Activated naive CD8-positive, alpha-beta T cell treated with anti-CD3 and anti-CD28 coated beads for 36 hours (primary cell): Measurements from ENCODE around the gene FANCC. TPM values are rescaled to one million over a fixed set of nuclear protein-coding genes. Genes with fewer than 3 reads are reported as not detected.

Experiments used
- DNase-seq: peaks from one replicate; pipeline ENCODE4 v3.0.0; 2021
- H3K27ac Mint-ChIP-seq: one replicate; pipeline ENCODE4 v1.8.0; 2022; ENCODE audit warnings: mild to moderate bottlenecking, moderate library complexity, mixed read lengths
- H3K27me3 Mint-ChIP-seq: one replicate; pipeline ENCODE4 v1.8.0; 2022; ENCODE audit warnings: mild to moderate bottlenecking, mixed read lengths
- H3K36me3 Mint-ChIP-seq: one replicate; pipeline ENCODE4 v1.8.0; 2021; ENCODE audit warnings: mild to moderate bottlenecking, mixed read lengths
- H3K4me1 Mint-ChIP-seq: one replicate; pipeline ENCODE4 v1.8.0; 2021; ENCODE audit warnings: mixed read lengths
- H3K4me3 Mint-ChIP-seq: one replicate; pipeline ENCODE4 v1.8.0; 2022; ENCODE audit warnings: mild to moderate bottlenecking, moderate library complexity, mixed read lengths
- H3K9me3 Mint-ChIP-seq: one replicate; pipeline ENCODE4 v1.8.0; 2022; ENCODE audit warnings: mixed read lengths
- total RNA-seq, 2 experiments: library from RNA; stranded (reverse); gene quantifications; one replicate each; pipeline ENCODE4 v1.2.3, GENCODE V29; 2021

The FANCC gene
- total RNA-seq, 2 experiments from 2014 or later, result 16.0 to 16.5 TPM

DNA sequence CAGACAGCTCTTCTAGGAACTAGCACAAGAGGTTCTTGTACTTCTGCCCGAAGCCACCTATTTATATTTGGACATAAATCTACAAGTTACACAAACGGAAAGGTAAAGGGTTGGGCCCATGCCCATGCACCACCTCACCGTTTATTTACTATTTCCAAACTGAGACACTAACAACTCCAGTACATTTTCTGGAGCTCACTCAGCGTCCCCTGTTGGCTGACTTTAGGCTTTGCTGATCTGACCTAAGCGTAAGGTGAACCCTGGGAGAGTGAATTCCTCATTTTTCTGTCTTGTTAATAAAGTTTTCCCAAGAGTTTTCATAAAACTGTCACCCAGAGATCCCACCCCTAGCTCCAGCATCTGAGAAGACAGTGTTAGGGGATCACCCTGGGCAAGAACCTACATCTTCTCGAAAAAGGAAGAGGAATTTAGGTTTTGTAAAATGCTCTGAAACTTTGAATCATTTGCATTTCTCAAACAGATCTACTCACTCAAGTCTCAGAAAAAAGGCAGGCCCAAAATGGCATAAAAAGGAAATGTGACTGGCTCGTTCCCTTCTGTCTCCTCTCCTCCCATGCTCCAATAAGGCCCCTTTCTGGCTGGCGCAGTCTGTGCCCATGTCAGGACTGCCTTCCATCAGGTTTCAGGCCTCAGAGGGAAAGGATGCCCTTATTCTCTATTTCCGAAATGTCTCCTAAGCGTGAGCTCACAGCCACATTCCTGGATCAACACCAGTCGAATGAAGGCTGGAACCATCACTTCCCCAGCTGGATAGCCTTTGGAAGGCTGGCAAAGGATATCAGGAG is 201.3 kb downstream of the FANCC start:
- Mint-ChIP-seq H3K27me3 (no peaks in the 10 kb centered on the region), H3K9me3 (no peaks in the 10 kb centered on the region), H3K4me1 (no peaks in the 10 kb centered on the region), H3K36me3 (peaks cover 3% of the 10 kb centered on the region), H3K4me3 (no peak overlapping the region), H3K27ac (no peak overlapping the region)
- DNase-seq, result no peak

DNA sequence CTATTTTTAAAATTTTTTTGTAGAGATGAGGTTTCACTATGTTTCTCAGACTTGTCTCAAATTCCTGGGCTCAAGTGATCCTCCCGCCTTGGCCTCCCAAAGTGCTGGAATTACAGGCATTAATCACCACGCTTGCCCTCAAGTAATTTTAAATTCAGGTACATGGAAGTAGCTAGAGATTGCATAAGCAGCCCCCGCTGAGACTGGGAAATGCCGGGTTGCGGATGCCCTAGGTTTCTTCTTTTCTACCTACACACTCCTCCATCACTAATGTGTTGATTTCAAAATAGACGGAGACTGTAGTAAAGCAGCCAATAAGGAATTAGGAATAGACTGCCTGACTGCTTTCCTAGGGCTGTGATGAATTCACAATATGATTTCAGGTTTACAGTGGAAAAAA is 202.4 kb downstream of the FANCC start:
- Mint-ChIP-seq H3K36me3 (peaks cover 3% of the 10 kb centered on the region), H3K27ac (no peak overlapping the region), H3K4me1 (no peaks in the 10 kb centered on the region), H3K27me3 (no peaks in the 10 kb centered on the region), H3K9me3 (no peaks in the 10 kb centered on the region), H3K4me3 (no peak overlapping the region)
- DNase-seq, result no peak

DNA sequence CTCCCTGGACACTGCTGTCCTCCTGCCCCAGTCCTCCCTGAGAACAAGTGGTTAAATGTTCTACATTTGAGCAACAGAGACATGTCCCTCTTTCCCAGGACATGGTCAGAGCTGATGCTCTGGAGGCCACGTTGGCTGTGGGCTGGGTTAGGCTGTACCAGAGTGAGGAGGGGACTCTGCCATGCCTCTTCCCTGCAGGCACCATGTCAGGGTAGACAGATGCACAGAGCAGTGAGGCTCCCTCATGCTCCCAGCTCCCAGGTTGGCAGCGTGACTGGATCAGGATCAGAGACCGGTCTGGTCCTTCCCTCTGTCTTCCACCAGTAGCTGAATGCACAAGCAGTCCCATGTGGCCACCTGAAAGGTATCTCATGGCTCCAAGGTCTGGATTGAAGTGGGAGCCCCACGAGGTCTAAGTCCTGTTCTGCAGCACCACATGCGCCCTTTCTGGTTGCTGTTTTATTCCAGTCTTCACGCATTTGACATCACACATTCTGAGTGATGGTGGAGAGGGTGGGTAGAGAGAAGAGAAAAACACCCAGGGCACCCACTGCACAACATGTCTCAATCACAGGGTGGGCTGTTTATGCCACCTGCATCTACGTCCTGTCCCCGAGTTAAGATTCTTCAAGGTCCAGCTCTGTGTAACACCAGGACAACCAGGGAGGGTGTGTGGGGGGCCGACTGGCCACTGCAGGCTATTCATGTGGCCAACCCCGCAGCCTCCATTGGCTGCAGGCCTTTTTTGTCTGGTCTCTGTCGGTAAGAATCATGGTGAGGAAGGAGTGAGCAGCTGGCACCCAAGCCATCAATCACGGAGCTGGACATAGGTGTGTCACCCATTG is 204.9 kb downstream of the FANCC start:
- Mint-ChIP-seq H3K4me3 (no peak overlapping the region), H3K4me1 (no peaks in the 10 kb centered on the region), H3K27ac (no peak overlapping the region), H3K27me3 (no peaks in the 10 kb centered on the region), H3K36me3 (peaks cover 3% of the 10 kb centered on the region), H3K9me3 (no peaks in the 10 kb centered on the region)
- no peak for DNase-seq

DNA sequence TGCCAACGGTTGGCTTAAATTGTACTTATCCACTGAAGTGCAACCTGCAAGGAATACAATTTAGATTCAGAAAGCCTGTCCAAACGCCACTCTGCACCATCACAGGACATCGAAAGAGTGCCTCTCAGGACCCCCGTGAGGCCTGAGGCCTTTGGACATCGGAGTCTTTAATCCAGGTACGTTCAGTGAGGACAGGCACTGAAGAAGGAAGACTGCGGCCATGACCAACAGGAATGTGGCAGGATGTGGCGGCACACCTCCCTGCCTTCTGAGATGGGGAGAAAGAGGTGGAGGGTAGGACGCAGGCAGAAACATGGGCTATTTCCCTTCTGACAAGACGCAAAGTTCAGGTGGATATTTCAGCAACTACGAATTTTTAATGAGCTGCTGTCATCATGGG is 205.8 kb downstream of the FANCC start:
- Mint-ChIP-seq H3K36me3 (peaks cover under 1% of the 10 kb centered on the region), H3K9me3 (no peaks in the 10 kb centered on the region), H3K4me3 (no peak overlapping the region), H3K4me1 (no peaks in the 10 kb centered on the region), H3K27me3 (no peaks in the 10 kb centered on the region), H3K27ac (no peak overlapping the region)
- DNase-seq, result no peak

DNA sequence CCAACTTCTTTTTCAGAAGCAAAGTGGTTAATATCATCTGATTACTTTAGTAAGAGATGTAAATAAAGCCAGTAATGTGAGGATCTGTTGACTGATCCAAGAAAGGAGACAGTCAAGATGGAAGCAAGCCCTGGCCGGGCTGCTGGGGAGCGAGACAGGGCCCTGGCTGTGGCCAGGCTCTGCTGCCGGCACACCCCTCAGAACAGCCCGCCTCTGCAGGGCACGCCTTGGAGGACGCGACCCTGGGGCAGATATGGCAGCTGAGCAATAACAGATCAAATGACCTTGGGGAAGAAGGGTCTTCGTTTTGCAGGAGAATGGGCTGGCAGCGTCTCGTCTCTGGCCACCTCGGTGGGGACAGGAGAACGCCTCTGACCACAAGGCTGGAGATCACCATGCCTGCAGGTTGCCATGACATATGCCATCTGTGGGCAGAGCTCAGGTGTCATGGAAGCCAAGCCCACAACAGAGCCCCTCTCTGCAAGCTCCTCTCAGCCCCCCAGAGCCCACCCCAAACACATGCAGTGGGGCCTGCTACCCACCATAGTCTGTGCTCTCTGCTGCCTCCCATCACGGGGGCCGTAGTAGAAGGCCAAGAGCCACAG is 206.5 kb downstream of the FANCC start:
- Mint-ChIP-seq H3K4me3 (no peak overlapping the region), H3K4me1 (no peaks in the 10 kb centered on the region), H3K27me3 (no peaks in the 10 kb centered on the region), H3K27ac (no peak overlapping the region), H3K36me3 (no peaks in the 10 kb centered on the region), H3K9me3 (no peaks in the 10 kb centered on the region)
- DNase-seq, result no peak

DNA sequence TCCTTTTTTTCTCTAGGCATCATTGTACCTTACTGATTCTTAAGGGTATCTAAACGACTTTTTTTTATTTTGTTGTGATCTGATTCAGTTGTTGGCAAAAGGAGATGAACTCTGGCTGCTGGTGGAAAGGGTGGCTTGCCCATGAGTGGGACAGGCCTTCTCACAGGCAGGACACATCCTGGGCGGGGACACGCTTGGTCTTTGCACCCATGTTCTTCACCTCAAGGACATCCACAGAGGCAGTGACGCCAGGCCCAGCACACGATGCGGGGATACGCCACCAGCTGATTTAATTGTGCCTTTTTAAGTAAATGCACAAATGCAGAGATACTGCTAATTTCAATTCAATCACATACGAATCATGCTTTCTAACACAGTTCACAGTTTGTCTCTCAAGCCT is 208.1 kb downstream of the FANCC start:
- H3K4me3 Mint-ChIP-seq, result no peak overlapping the region
- H3K36me3 Mint-ChIP-seq, result no peaks in the 10 kb centered on the region
- no peaks in the 10 kb centered on the region for H3K4me1 Mint-ChIP-seq
- H3K9me3 Mint-ChIP-seq, result no peaks in the 10 kb centered on the region
- no peaks in the 10 kb centered on the region for H3K27me3 Mint-ChIP-seq
- no peak for DNase-seq
- no peak overlapping the region for H3K27ac Mint-ChIP-seq

DNA sequence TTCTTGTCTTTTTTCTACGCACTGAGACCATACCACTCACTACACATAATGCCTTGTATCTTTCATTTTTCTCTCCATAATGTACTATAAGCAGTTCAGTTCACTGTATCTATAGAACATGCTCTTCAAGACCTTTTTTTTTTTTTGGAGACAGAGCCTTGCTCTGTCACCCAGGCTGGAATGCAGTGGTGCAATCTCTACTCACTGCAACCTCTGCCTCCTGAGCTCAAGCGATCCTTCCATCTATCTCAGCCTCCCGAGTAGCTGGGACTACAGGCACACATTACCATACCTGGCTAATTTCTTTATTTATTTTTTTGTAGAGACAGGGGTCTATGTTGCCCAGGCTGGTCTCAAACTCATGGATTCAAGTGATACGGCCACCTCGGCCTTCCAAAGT is 208.7 kb downstream of the FANCC start:
- H3K27me3 Mint-ChIP-seq, result no peaks in the 10 kb centered on the region
- no peak for DNase-seq

DNA sequence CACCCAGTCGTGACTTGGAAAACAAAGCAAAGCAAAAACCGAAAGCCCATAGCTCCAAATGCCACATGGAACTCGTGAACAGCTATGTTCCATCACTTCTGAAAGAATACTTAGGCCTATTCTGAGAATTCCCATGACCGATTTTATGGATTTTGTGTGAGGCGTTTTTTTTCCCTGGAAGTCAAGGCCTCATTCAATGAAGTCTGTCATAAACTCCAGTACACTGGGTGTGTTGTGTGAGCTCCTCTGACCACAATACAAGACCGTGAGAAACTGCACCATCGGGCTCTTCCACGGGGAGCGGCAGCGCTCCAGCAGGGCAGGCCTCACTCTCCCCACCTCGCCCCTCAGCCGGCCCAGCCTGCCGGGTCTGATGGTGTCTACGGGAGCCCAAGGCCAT is 209.5 kb downstream of the FANCC start:
- no peak for DNase-seq
- Mint-ChIP-seq H3K27ac (no peak overlapping the region), H3K4me1 (no peaks in the 10 kb centered on the region), H3K27me3 (no peaks in the 10 kb centered on the region), H3K4me3 (no peak overlapping the region), H3K9me3 (no peaks in the 10 kb centered on the region), H3K36me3 (no peaks in the 10 kb centered on the region)

More for the DNA sequence above, 208.7 kb downstream of the FANCC start:
- no peaks in the 10 kb centered on the region for H3K9me3 Mint-ChIP-seq
- no peak overlapping the region for H3K27ac Mint-ChIP-seq
- no peaks in the 10 kb centered on the region for H3K36me3 Mint-ChIP-seq
- no peak overlapping the region for H3K4me3 Mint-ChIP-seq
- H3K4me1 Mint-ChIP-seq, result no peaks in the 10 kb centered on the region

DNA sequence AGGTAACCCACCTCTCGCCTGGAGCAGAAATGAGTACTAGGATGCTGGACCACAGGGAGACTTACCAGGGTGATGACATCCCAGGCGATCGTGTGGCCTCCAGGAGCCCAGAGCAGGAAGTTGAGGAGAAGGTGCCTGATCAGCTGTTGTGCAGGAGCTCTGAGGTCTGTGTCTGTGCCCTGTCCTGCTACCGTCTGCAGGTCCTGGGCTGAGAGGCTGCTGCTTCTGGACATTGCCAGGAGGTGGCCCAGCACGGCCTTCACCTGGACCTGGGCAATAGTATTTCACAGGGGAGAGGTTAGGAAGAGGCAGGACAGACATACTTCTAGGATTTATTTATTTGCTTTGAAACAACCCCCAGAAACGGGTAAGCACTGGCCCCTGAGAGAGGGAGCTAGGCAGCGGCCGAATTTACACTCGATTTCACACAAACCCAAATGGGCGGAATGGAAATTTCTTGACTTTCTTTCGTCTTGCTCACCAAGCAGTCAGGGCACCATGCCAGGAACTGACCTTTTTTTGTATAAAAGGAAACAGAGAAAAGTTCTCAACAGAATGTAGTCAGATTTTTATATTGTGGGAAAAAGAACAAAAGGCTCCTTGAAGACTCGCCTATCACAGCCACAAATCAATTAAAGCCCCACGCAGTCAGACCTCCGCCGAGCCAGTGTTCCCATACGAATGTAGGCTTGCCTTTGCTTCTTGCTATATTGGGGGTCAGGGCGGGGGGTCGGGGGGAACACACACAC is 210.3 kb downstream of the FANCC start:
- Mint-ChIP-seq H3K4me3 (no peak overlapping the region), H3K36me3 (no peaks in the 10 kb centered on the region), H3K27me3 (no peaks in the 10 kb centered on the region), H3K4me1 (no peaks in the 10 kb centered on the region), H3K27ac (no peak overlapping the region), H3K9me3 (no peaks in the 10 kb centered on the region)
- no peak for DNase-seq

DNA sequence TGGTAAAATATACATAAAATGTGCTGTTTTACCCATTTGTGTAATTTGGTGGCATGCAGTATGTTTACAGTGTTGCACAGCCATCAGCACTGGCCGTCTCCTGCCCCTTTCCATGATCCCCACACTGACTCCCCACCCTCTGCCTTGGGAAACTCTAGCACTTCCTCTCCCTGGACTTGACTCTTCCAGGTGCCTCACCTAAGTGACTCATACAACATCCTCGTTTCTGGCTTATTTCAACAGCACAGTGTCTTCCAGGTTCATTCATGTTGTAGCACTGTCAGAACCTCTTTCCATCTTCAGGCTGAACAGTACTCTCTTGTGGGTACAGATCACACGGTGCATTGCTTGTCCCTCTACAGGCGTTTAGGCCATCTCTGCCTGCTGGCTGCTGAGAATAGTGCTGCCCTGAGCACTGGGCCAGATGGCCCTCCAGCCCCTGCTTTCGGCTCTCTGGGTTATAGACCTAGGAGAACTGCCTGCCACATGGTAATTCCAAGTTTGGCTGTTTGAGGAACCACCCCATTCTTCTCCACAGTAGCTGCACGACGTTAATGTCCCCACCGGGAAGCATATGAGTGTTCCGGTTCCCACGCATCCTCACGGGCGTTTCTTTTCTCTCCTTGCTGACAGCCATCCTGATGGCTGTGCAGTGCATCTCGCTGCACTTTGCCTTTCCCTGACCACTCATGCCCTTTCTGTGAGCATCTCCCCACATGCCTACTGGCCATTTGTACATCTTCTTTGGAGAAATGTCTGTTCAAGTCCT is 211.8 kb downstream of the FANCC start:
- Mint-ChIP-seq H3K4me3 (no peak overlapping the region), H3K4me1 (no peaks in the 10 kb centered on the region), H3K27ac (no peak overlapping the region), H3K27me3 (no peaks in the 10 kb centered on the region), H3K9me3 (no peaks in the 10 kb centered on the region), H3K36me3 (no peaks in the 10 kb centered on the region)
- DNase-seq, result no peak

DNA sequence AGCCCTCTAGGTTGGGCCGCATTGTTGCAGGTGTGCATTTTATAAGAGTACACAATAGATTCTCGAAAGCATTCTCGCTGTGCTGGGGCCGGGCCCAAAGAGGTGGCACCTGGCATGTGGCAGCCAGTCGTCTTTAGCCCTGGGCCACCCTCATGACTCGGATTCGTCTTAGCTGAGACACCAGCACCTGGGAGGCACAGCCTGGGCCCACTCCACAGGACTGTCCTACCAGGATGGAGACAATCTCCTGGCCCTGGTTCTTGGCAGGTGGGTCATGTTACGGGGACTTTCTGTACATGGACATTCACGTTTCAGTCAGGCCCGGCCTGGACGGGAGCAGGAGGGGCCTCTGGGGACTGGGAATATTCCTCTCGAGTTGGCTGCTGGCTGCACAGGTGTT is 212.5 kb downstream of the FANCC start:
- H3K4me3 Mint-ChIP-seq, result no peak overlapping the region
- no peaks in the 10 kb centered on the region for H3K36me3 Mint-ChIP-seq
- no peaks in the 10 kb centered on the region for H3K4me1 Mint-ChIP-seq
- H3K27ac Mint-ChIP-seq, result no peak overlapping the region
- H3K27me3 Mint-ChIP-seq, result no peaks in the 10 kb centered on the region
- H3K9me3 Mint-ChIP-seq, result no peaks in the 10 kb centered on the region
- no peak for DNase-seq

DNA sequence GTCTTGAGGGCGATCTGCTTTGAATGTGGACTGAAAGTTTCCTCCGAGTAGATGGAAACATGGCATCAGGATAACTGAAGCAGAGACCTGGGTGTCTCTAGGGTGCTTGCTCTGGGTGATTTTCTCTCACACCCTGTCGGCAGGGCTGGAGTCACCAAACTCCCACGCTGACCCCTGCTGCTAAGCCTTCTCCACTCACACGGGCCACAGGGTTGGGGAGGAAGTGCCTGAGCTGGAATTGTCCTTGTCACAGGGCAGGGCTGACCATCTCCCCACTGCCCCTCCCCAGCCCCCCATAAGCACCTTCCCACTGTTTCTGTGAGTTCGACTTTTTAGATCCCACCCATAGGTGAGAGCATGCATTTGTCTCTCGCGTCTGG is 212.9 kb downstream of the FANCC start:
- no peaks in the 10 kb centered on the region for H3K9me3 Mint-ChIP-seq

DNA sequence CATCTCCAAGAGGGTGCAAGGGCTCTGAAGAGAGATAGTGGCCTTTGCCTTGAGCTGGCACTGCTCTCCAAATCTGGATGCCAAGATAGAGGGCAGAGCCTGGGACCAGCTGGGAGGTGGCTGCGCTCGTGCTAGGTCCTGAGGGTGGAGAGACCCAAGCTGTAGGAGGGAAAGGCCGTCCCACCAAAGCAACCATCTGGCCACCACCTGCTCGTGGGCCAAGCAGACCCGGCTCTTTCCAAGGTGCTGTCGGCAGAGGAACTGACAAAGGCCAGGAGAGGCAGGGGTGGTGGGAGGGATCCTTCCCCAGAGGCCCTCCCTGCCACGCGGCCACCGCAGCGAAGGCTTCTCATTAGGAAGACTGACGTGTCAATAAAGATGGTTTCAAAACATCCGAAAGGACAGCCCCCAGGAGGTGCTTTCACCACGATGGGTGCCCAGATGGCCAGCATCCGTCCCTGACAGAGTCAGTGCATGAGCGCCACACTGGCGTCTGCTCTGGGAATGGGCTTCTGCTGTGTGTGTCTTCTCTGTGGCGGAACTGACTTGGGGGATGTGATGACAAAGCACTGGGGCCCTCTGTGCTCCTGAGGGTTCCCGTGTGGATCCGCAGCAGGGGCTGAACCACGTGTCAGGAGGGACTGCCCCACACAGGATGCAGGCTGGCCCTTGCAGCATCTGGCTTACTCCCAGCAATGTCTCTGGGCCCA is 213.5 kb downstream of the FANCC start:
- Mint-ChIP-seq H3K36me3 (no peaks in the 10 kb centered on the region), H3K27me3 (no peaks in the 10 kb centered on the region), H3K9me3 (no peaks in the 10 kb centered on the region), H3K4me1 (no peaks in the 10 kb centered on the region), H3K4me3 (no peak overlapping the region), H3K27ac (no peak overlapping the region)
- DNase-seq, result no peak

More for the DNA sequence above, 212.9 kb downstream of the FANCC start:
- no peaks in the 10 kb centered on the region for H3K4me1 Mint-ChIP-seq
- no peak overlapping the region for H3K27ac Mint-ChIP-seq
- H3K4me3 Mint-ChIP-seq, result no peak overlapping the region
- H3K36me3 Mint-ChIP-seq, result no peaks in the 10 kb centered on the region
- no peak for DNase-seq
- no peaks in the 10 kb centered on the region for H3K27me3 Mint-ChIP-seq

DNA sequence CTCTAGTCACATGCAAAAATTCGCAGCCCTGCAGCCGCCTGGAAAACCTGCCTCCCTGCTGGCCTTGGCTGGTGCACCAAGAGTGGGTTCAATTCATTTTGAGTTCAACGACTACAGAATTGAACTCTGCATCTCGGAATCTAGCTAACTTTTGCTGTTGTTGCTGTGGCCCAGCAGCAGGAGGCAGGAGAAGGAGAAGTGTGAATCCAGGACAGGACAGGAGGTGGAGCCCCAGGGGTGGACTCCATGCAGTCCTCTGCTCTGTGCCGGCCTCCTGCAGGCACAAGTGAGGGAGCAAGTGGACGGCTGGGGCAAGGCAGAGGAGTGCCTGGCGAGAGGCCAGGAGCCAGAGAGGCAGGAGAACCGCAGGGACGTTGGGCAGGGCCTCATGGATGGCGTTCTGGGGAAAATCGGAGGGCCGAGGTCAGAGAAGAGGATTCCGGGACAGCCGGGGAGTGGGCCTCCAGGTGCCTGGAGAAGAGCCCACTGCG is 214.2 kb downstream of the FANCC start:
- H3K27ac Mint-ChIP-seq, result no peak overlapping the region
- no peaks in the 10 kb centered on the region for H3K9me3 Mint-ChIP-seq
- H3K27me3 Mint-ChIP-seq, result no peaks in the 10 kb centered on the region
- no peak for DNase-seq
- no peaks in the 10 kb centered on the region for H3K4me1 Mint-ChIP-seq
- no peak overlapping the region for H3K4me3 Mint-ChIP-seq
- no peaks in the 10 kb centered on the region for H3K36me3 Mint-ChIP-seq
